H1 (cell line): ENCODE data around the gene KIF5C. TPM values are rescaled to one million over a fixed set of nuclear protein-coding genes. Genes with fewer than 3 reads are reported as not detected.

Experiments
- CTCF ChIA-PET: fragments of 300-600 bp; sonication (Branson Sonifier 250); formaldehyde crosslinking; loops from one replicate; lab custom pipeline; 2021; ENCODE audit not compliant: partially characterized antibody; lab: Charles Lee
- POLR2A ChIA-PET: fragments of 300-600 bp; sonication (Branson Sonifier 250); formaldehyde crosslinking; loops from one replicate; lab custom pipeline; 2021; ENCODE audit warnings: inconsistent platforms; ENCODE audit not compliant: partially characterized antibody; lab: Charles Lee
- DNase-seq, 2 experiments: peaks; one replicate each; pipeline versions ENCODE4 v3.0.0 to v3.0.0-alpha.2; 2010 to 2022; ENCODE audit warnings: low spot score in 2 of 2, low read depth in 1 of 2, mixed read lengths in 1 of 2
- FAIRE-seq: peaks from 2 replicates; lab custom pipeline; 2011; peaks lifted over from hg19 to GRCh38; lab: Jason Lieb, UNC
- H2AFZ ChIP-seq: 2 replicates; pipeline ENCODE4 v1.8.1; 2012; ENCODE audit warnings: low read length, inconsistent platforms
- H2AK5ac ChIP-seq: 2 replicates; pipeline ENCODE4 v1.6.1; 2013; ENCODE audit warnings: low read depth, low read length
- H2BK120ac ChIP-seq: replicated peaks from 2 replicates; pipeline ENCODE3; 2013; ENCODE audit warnings: low read depth, low read length, inconsistent platforms
- H2BK12ac ChIP-seq: 2 replicates; pipeline ENCODE4 v1.6.1; 2013; ENCODE audit warnings: low read depth, low read length
- H2BK15ac ChIP-seq: 2 replicates; pipeline ENCODE4 v1.6.1; 2013; ENCODE audit warnings: low read length
- H2BK20ac ChIP-seq: 2 replicates; pipeline ENCODE4 v1.6.1; 2013; ENCODE audit warnings: low read length
- H2BK5ac ChIP-seq: 2 replicates; pipeline ENCODE4 v1.6.1; 2013; ENCODE audit warnings: low read depth, low read length
- H3K14ac ChIP-seq: 2 replicates; pipeline ENCODE4 v1.6.1; 2013; ENCODE audit warnings: inconsistent platforms; ENCODE audit not compliant: insufficient read length
- H3K18ac ChIP-seq: 2 replicates; pipeline ENCODE4 v1.6.1; 2013; ENCODE audit warnings: low read length; ENCODE audit errors: extremely low read depth
- H3K23ac ChIP-seq: 2 replicates; pipeline ENCODE4 v1.6.1; 2013; ENCODE audit warnings: inconsistent platforms; ENCODE audit not compliant: insufficient read length
- H3K23me2 ChIP-seq: 2 replicates; pipeline ENCODE4 v1.6.1; 2013; ENCODE audit warnings: low read depth, low read length
- H3K27ac ChIP-seq: 2 replicates; pipeline ENCODE4 v1.6.1; 2011; ENCODE audit warnings: low read depth, low read length, inconsistent platforms
- H3K27me3 ChIP-seq, 4 experiments: replicated peaks in 1 of 4; 1 replicate in 1 of 4; 2 replicates in 3 of 4; pipeline versions ENCODE4 v1.6.1 to v1.8.1; 2011 to 2013; ENCODE audit warnings: low read length in 3 of 4, mild to moderate bottlenecking in 3 of 4, inconsistent platforms in 2 of 4, mixed read lengths in 2 of 4, moderate library complexity in 1 of 4; ENCODE audit not compliant: control insufficient read depth in 3 of 4, insufficient read depth in 3 of 4; ENCODE audit errors: extremely low read depth in 1 of 4
- H3K36me3 ChIP-seq, 4 experiments: 2 replicates each; pipeline versions ENCODE4 v1.6.1 to v1.8.1; 2011 to 2013; ENCODE audit warnings: mild to moderate bottlenecking in 4 of 4, low read length in 3 of 4, moderate library complexity in 2 of 4, control low read depth in 1 of 4, inconsistent platforms in 1 of 4; ENCODE audit not compliant: insufficient read depth in 4 of 4, control insufficient read depth in 2 of 4
- H3K4ac ChIP-seq: replicated peaks from 2 replicates; pipeline ENCODE3; 2013; ENCODE audit warnings: low read length, low read depth, mixed read lengths, inconsistent platforms; ENCODE audit not compliant: insufficient read length
- H3K4me1 ChIP-seq, 4 experiments: replicated peaks in 1 of 4; 1 replicate in 1 of 4; 2 replicates in 3 of 4; pipeline versions ENCODE4 v1.6.1 to v1.8.1; 2011 to 2013; ENCODE audit warnings: low read length in 3 of 4, inconsistent platforms in 2 of 4, mixed read lengths in 1 of 4; ENCODE audit not compliant: insufficient read depth in 4 of 4, control insufficient read depth in 3 of 4
- H3K4me2 ChIP-seq, 2 experiments: 2 replicates each; pipeline versions ENCODE4 v1.6.1 to v1.8.1; 2011 to 2013; ENCODE audit warnings: low read depth in 2 of 2, low read length in 2 of 2, control low read depth in 1 of 2, inconsistent platforms in 1 of 2, mild to moderate bottlenecking in 1 of 2; ENCODE audit not compliant: insufficient read depth in 1 of 2
- H3K4me3 ChIP-seq, 4 experiments: fragments of 200-600, 300-600 bp in 1 of 4; sonication (generic), shearing (Covaris generic), sonication (Bioruptor Twin) in 1 of 4; 2 replicates each; pipeline versions ENCODE4 v1.5.1 to v1.8.1; 2011 to 2016; ENCODE audit warnings: low read length in 4 of 4, low read depth in 3 of 4, control low read depth in 2 of 4, inconsistent platforms in 2 of 4, mild to moderate bottlenecking in 2 of 4, mixed read lengths in 1 of 4, moderate library complexity in 1 of 4; ENCODE audit not compliant: insufficient read depth in 2 of 4; ENCODE audit errors: extremely low read depth in 1 of 4
- H3K56ac ChIP-seq: replicated peaks from 2 replicates; pipeline ENCODE3; 2013; ENCODE audit warnings: low read depth, mild to moderate bottlenecking, mixed read lengths, low read length, inconsistent platforms; ENCODE audit not compliant: insufficient read length
- H3K79me1 ChIP-seq: 2 replicates; pipeline ENCODE4 v1.6.1; 2013; ENCODE audit warnings: low read depth, low read length, control low read depth
- H3K79me2 ChIP-seq, 2 experiments: 2 replicates each; pipeline versions ENCODE4 v1.6.1 to v1.8.1; 2012 to 2013; ENCODE audit warnings: low read length in 2 of 2, mild to moderate bottlenecking in 2 of 2, inconsistent platforms in 1 of 2; ENCODE audit not compliant: insufficient read depth in 2 of 2, control insufficient read depth in 1 of 2
- H3K9ac ChIP-seq, 4 experiments: replicated peaks in 1 of 4; 1 replicate in 1 of 4; 2 replicates in 3 of 4; pipeline versions ENCODE4 v1.6.1 to v1.8.1; 2011 to 2013; ENCODE audit warnings: low read depth in 3 of 4, low read length in 3 of 4, control low read depth in 2 of 4, mild to moderate bottlenecking in 2 of 4, moderate library complexity in 2 of 4, inconsistent platforms in 1 of 4; ENCODE audit errors: extremely low read depth in 1 of 4
- H3K9me3 ChIP-seq, 2 experiments: 2 replicates each; pipeline versions ENCODE4 v1.6.1 to v1.8.1; 2012 to 2013; ENCODE audit warnings: mild to moderate bottlenecking in 2 of 2, moderate library complexity in 2 of 2, control low read depth in 1 of 2, inconsistent platforms in 1 of 2, low read depth in 1 of 2, low read length in 1 of 2, mixed read lengths in 1 of 2; ENCODE audit not compliant: insufficient read depth in 2 of 2
- H4K20me1 ChIP-seq, 2 experiments: replicated peaks in 1 of 2; 2 replicates each; pipeline versions ENCODE3 to v1.8.1; 2011 to 2013; ENCODE audit warnings: inconsistent platforms in 2 of 2, low read length in 2 of 2, mild to moderate bottlenecking in 1 of 2; ENCODE audit not compliant: insufficient read depth in 2 of 2, control insufficient read depth in 1 of 2
- H4K5ac ChIP-seq: 2 replicates; pipeline ENCODE4 v1.6.1; 2013; ENCODE audit warnings: low read length, low read depth, mixed read lengths, inconsistent platforms; ENCODE audit not compliant: insufficient read length
- H4K8ac ChIP-seq: 2 replicates; pipeline ENCODE4 v1.8.0; 2013; ENCODE audit warnings: mild to moderate bottlenecking, moderate library complexity, low read length, inconsistent platforms; ENCODE audit not compliant: insufficient read depth; ENCODE audit errors: extremely low read depth
- H4K91ac ChIP-seq: replicated peaks from 2 replicates; pipeline ENCODE3; 2013; ENCODE audit warnings: low read length, mixed read lengths, inconsistent platforms; ENCODE audit not compliant: insufficient read length
- BRCA1 ChIP-seq: IDR thresholded peaks from 2 replicates; pipeline ENCODE4 v1.6.1; 2012; ENCODE audit warnings: low read depth, low read length, improper control_type of control experiment
- GABPA ChIP-seq: IDR thresholded peaks from 2 replicates; pipeline ENCODE4 v1.6.1; 2011; ENCODE audit warnings: mild to moderate bottlenecking, low read length, moderate library complexity, borderline replicate concordance; ENCODE audit not compliant: insufficient read depth
- KDM4A ChIP-seq: IDR thresholded peaks from one replicate; pipeline ENCODE4 v1.7.1; 2012; ENCODE audit warnings: low read depth, mild to moderate bottlenecking, moderate library complexity, low read length, inconsistent platforms; ENCODE audit not compliant: severe bottlenecking
- POLR2AphosphoS5 ChIP-seq: IDR thresholded peaks from 2 replicates; pipeline ENCODE4 v1.6.1; 2011; ENCODE audit warnings: low read depth, low read length
- TAF1 ChIP-seq: IDR thresholded peaks from 2 replicates; pipeline ENCODE4 v1.6.1; 2011; ENCODE audit warnings: mild to moderate bottlenecking, low read depth, low read length
- TAF7 ChIP-seq: optimal IDR thresholded peaks from 2 replicates; pipeline ENCODE3; 2011; ENCODE audit warnings: low read depth, mild to moderate bottlenecking, inconsistent platforms, low read length, moderate library complexity, borderline replicate concordance
- ZNF274 ChIP-seq: IDR thresholded peaks from 2 replicates; pipeline ENCODE4 v1.7.0; 2012; ENCODE audit warnings: low read length, borderline replicate concordance; ENCODE audit errors: extremely low read depth
- WGBS, 2 experiments: shearing (Covaris generic) in 1 of 2; methylation state at CpG; one replicate each; pipeline versions ENCODE4 v1.1.6 to v1.1.7; 2013 to 2015; ENCODE audit warnings: low lambda C conversion rate in 2 of 2, mixed read lengths in 2 of 2, inconsistent platforms in 1 of 2, low coverage in 1 of 2, missing lambda C conversion rate in 1 of 2; ENCODE audit not compliant: insufficient replicate concordance in 2 of 2, insufficient coverage in 1 of 2, insufficient read length in 1 of 2; ENCODE audit errors: extremely low coverage in 1 of 2, missing lambda C conversion rate in 1 of 2; 5-methylcytosine and 5-hydroxymethylcytosine counted together
- polyA plus RNA-seq, 7 experiments: library from polyadenylated mRNA; depleted of rRNA in 3 of 7; stranded (reverse) in 5 of 7; unstranded in 2 of 7; fragments of >200 nt in 5 of 7; fragments of 200-250 nt in 2 of 7; gene quantifications; 1 replicate in 5 of 7; 2 replicates in 1 of 7; 4 replicates in 1 of 7; pipeline versions ENCODE4 v1.2.1 to v1.2.3, GENCODE V29; 2011 to 2013; ENCODE audit warnings: missing spikeins in 2 of 7, mixed read lengths in 2 of 7
- total RNA-seq: library from RNA; stranded (reverse); fragmentation: NEBNext Ultra II Directional; extraction: Animal tissue kit (Norgen Biotek cat#: 25700); gene quantifications from 2 replicates; pipeline ENCODE4 v1.2.1, GENCODE V29; 2021

Gene KIF5C
- total and polyA plus RNA-seq, 2 of the 8 experiments (the other 6 are each of a cell fraction or from before 2014, with no cell fraction given): 16.3 to 66.4 TPM

DNA sequence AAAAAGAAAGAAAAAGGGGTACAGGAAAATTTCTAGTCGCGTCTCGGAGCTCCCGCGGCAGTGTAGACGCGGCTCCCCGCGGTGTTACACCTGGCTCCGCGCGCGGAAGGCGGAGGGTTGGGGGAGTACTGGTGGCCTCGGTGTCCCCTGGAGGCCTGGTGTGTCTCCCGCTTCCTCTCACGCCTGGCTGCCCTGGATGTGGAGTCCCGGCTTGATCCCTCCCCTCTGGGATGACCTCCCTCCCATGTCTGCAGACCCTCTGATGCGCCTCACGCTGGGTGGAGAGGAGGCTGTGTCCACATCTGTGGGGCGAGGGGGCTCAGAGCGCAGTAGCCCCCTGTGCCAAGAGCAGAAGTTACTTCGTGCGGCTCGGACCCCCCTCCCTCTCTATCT, 1.2 kb downstream of the KIF5C start:
- peaks cover 0 to 2% (median 0%) of the 10 kb centered on the region in 4 experiments; a peak in 2 of 8 replicates for H3K36me3 ChIP-seq
- H4K91ac ChIP-seq: no peak overlapping the region
- H4K5ac ChIP-seq: peak overlapping the region; percentile 50
- peak overlapping the region in 3 of 4 experiments; percentile 51 to 76 (median 58); a peak in 6 of 7 replicates for H3K9ac ChIP-seq
- no peak overlapping the region for H3K4ac ChIP-seq
- H3K79me2 ChIP-seq: peaks cover 0 to 31% of the 10 kb centered on the region in 2 experiments; a peak in 3 of 4 replicates
- no peak overlapping the region for H2AK5ac ChIP-seq
- peak overlapping the region; percentile 87 for H3K4me2 ChIP-seq
- CTCF ChIA-PET: interaction anchor here (0.6 to 1.4 kb wide), 3 partner anchors 10 to 104 kb away, joined by 3 to 4 read pairs (median 3); no protein-coding TSS in a partner anchor
- POLR2A ChIA-PET: interaction anchor here (1.0 to 1.4 kb wide), 3 partner anchors 14 to 63 kb away, joined by 3 read pairs; no protein-coding TSS in a partner anchor
- H2BK120ac ChIP-seq: peak overlapping the region; percentile 59
- FAIRE-seq: no peak
- H3K56ac ChIP-seq: peak overlapping the region; percentile 9
- H2BK15ac ChIP-seq: no peak overlapping the region; the same call in 1 of the 2 replicates
- no peak overlapping the region for H2BK12ac ChIP-seq
- no peak overlapping the region for H3K14ac ChIP-seq
- peaks cover 0 to 6% (median 2%) of the 10 kb centered on the region in 4 experiments; a peak in 5 of 7 replicates for H3K4me1 ChIP-seq
- H2AFZ ChIP-seq: no peak overlapping the region
- H2BK5ac ChIP-seq: no peak overlapping the region
- H3K23ac ChIP-seq: no peak overlapping the region
- peak in 1 of 2 experiments; percentile 76 for DNase-seq
- peaks cover 0 to 9% (median 7%) of the 10 kb centered on the region in 4 experiments; a peak in 3 of 7 replicates for H3K27me3 ChIP-seq
- no peak overlapping the region for H2BK20ac ChIP-seq
- H4K20me1 ChIP-seq: peaks cover 7 to 9% of the 10 kb centered on the region in 2 experiments
- H3K23me2 ChIP-seq: peaks cover 11% of the 10 kb centered on the region
- H3K27ac ChIP-seq: no peak overlapping the region
- WGBS, 2 experiments: 2% methylated on average over 21 of the region's 25 CpGs; no CpG with 5 or more reads in 1 of the 2 experiments
- H3K18ac ChIP-seq: peak overlapping the region; percentile 73
- H3K79me1 ChIP-seq: no peaks in the 10 kb centered on the region
- H3K9me3 ChIP-seq: peaks cover 5 to 7% of the 10 kb centered on the region in 2 experiments; a peak in 1 of 4 replicates
- peak overlapping the region; percentile 65 to 86 (median 66) for H3K4me3 ChIP-seq
- H4K8ac ChIP-seq: peak overlapping the region; percentile 74
- TF ChIP-seq GABPA: no peak
- TF ChIP-seq TAF1: no peak
- peak; percentile 53 for TF ChIP-seq KDM4A
- TF ChIP-seq TAF7: peak; percentile 18
- no peak for TF ChIP-seq BRCA1
- no peak for TF ChIP-seq ZNF274
- TF ChIP-seq POLR2AphosphoS5: peak; percentile 19; the same call in 1 of the 2 replicates
